Gastrocnemius medialis (tissue), 4 donors: ENCODE data around the gene CLDN22. TPM values are rescaled to one million over a fixed set of nuclear protein-coding genes. Genes with fewer than 3 reads are reported as not detected.

Experiments
- ATAC-seq, 2 donors: fragments of 150-250 bp; one replicate each; pipeline ENCODE4 v1.9.1; 2016
- DNase-seq, 2 donors: peaks; one replicate each; pipeline ENCODE4 v3.0.0-alpha.2; 2019
- H3K27ac ChIP-seq, 4 donors: fragments of 200-600 bp; sonication (generic); 1 replicate in 1 of 4; 2 replicates in 3 of 4; pipeline ENCODE4 v1.5.1; 2016 to 2018; ENCODE audit warnings: mild to moderate bottlenecking in 2 of 4, moderate library complexity in 1 of 4
- H3K27me3 ChIP-seq, 3 donors: fragments of 200-600 bp; sonication (generic) in 2 of 3; 1 replicate in 1 of 3; 2 replicates in 2 of 3; pipeline versions ENCODE4 v1.5.1 to v1.6.0; 2016 to 2019; ENCODE audit warnings: mild to moderate bottlenecking in 1 of 3, moderate library complexity in 1 of 3
- H3K36me3 ChIP-seq, 2 donors: fragments of 200-600 bp; sonication (generic) in 1 of 2; one replicate each; pipeline ENCODE4 v1.5.1; 2017 to 2018
- H3K4me1 ChIP-seq, 2 donors: fragments of 200-600 bp; sonication (generic) in 1 of 2; one replicate each; pipeline ENCODE4 v1.5.1; 2016 to 2017; ENCODE audit warnings: mild to moderate bottlenecking in 2 of 2
- H3K4me3 ChIP-seq, 4 donors: fragments of 200-600 bp; sonication (generic) in 3 of 4; 1 replicate in 1 of 4; 2 replicates in 3 of 4; pipeline ENCODE4 v1.5.1; 2016 to 2019; ENCODE audit warnings: mild to moderate bottlenecking in 2 of 4
- H3K9me3 ChIP-seq, 3 donors: fragments of 200-600 bp; sonication (generic) in 2 of 3; 1 replicate in 1 of 3; 2 replicates in 2 of 3; pipeline ENCODE4 v1.5.1; 2016 to 2019
- POLR2A ChIP-seq, 2 donors: fragments of 450-650 bp; IDR thresholded peaks; one replicate each; pipeline ENCODE4 v1.6.1; 2017; ENCODE audit warnings: antibody characterized with exemption in 2 of 2, mild to moderate bottlenecking in 2 of 2, moderate library complexity in 2 of 2
- in situ Hi-C, 4 donors: fragments of 200-750 bp; cut with MboI; loops; one replicate each; pipeline versions ENCODE4 v1.15.0 to v1.8.0; 2017; ENCODE audit warnings: low sequenced_read_pairs in 4 of 4
- intact Hi-C: fragments of 100-400 bp; cut with DNase I; formaldehyde crosslinking; loops from one replicate; pipeline ENCODE4 v1.15.1; 2023; ENCODE audit warnings: low total_unique reads
- total RNA-seq, 4 donors: library from RNA; depleted of rRNA; stranded (reverse); fragments of >200 nt; gene quantifications; one replicate each; pipeline versions ENCODE4 v1.1.0 to v1.2.3, GENCODE V29; 2016
- TF ChIP-seq, protein P1 (sequence below), 5 experiments: fragments of 450-650 bp in 3 of 5; fragments of 200-600 bp in 2 of 5; sonication (generic) in 2 of 5; IDR thresholded peaks in 4 of 5; conservative IDR thresholded peaks in 1 of 5; 1 replicate in 4 of 5; 2 replicates in 1 of 5; pipeline ENCODE4 v1.5.1; 2016 to 2019; ENCODE audit warnings: antibody characterized with exemption in 5 of 5, mild to moderate bottlenecking in 3 of 5, moderate library complexity in 3 of 5

Gene CLDN22
- total RNA-seq, 4 donors from 2014 or later, result not detected

DNA sequence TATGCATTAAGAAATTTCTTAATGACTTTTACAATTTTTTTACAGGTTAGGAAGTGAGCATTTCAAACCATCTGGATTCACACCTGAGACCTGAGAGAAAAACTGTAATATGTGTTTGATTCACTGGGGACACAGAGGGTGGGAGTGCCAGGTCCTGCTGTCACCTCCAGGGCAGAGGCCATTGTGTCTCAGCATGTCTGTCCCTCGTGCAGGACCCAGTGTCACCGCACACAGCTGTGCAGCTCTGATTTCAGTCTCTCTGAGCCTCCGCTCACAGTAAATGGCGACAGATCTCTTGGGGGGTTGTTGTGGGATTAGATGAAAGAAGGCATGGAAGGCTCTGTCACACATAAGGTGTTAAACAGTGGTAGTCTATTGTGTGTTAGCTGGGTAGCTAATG, 25.2 kb upstream of the CLDN22 start:
- Histone ChIP-seq H3K27me3 (peaks cover 0 to 8% (median 3%) of the 10 kb centered on the region in 3 donors), H3K36me3 (no peaks in the 10 kb centered on the region), H3K27ac (no peak overlapping the region), H3K9me3 (no peaks in the 10 kb centered on the region), H3K4me1 (no peaks in the 10 kb centered on the region), H3K4me3 (no peak overlapping the region)
- no peak for TF ChIP-seq POLR2A (IDR thresholded peaks at IDR 0.05)
- TF ChIP-seq, protein P1, sequence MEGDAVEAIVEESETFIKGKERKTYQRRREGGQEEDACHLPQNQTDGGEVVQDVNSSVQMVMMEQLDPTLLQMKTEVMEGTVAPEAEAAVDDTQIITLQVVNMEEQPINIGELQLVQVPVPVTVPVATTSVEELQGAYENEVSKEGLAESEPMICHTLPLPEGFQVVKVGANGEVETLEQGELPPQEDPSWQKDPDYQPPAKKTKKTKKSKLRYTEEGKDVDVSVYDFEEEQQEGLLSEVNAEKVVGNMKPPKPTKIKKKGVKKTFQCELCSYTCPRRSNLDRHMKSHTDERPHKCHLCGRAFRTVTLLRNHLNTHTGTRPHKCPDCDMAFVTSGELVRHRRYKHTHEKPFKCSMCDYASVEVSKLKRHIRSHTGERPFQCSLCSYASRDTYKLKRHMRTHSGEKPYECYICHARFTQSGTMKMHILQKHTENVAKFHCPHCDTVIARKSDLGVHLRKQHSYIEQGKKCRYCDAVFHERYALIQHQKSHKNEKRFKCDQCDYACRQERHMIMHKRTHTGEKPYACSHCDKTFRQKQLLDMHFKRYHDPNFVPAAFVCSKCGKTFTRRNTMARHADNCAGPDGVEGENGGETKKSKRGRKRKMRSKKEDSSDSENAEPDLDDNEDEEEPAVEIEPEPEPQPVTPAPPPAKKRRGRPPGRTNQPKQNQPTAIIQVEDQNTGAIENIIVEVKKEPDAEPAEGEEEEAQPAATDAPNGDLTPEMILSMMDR (IDR thresholded peaks at IDR 0.05 in 4 of 5, conservative IDR thresholded peaks at IDR 0.05 in 1 of 5), result no peak
- in situ Hi-C loops, result no loop called here
- intact Hi-C loops, result no loop called here
- DNase-seq, result no peak
- no peak for ATAC-seq

DNA sequence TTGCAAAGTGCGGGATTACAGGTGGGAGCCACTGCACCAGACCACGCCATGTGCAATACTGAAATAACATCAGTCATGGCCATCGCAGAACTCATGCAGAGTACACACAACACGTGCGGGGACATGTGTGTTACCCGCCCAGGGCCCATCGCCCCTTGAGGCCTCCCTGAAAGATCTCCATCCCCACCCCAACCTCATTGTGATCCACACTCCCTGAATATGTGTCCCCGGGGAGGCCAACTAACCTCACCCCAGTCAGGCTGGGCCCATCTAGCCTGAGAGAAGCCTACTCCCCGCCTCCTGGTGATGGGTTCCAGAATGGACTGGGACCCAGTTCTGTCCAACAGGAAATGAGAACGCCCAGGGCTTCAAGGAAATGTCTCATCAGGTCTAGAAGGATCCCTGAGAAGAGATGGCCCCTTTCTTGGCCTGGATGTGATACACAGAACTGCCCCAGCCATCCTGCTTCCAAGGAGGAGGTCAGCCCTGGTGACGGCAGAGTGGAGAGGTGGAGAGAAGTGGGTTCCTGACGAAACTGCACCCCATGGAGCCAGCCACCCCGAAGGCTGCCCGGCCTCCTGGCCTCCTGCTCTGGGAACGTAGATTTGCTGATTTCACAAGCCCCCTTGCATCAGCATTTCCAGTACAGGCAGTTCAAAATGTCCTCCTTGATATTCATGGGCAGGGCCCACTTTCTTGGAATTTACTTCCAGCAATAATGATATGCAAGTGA, 24.6 kb upstream of the CLDN22 start:
- in situ Hi-C loops, result no loop called here

DNA sequence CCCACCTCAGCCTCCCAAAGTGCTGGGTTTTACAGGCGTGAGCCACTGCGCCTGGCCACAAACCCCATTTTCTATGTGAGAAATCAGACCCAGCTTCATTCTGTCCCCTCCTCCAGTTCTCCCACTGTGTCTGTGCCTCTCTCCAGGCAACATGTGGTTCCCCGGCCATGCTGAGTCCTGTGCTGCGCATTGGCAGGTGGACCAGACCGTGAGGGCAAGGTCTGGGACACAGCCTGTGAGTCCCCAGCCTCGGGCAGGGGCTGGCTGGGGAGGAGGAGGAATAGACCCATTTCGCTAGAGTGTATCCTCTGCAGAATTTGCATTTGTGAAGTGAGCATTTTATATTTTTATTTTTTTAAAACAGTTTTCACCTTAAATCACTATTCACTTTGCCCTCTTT, 23.7 kb upstream of the CLDN22 start:
- no peak for TF ChIP-seq POLR2A (IDR thresholded peaks at IDR 0.05)
- TF ChIP-seq, protein P1 (IDR thresholded peaks at IDR 0.05 in 4 of 5, conservative IDR thresholded peaks at IDR 0.05 in 1 of 5), result no peak
- Histone ChIP-seq H3K4me3 (no peak overlapping the region), H3K36me3 (no peaks in the 10 kb centered on the region), H3K27ac (no peak overlapping the region), H3K9me3 (no peaks in the 10 kb centered on the region), H3K27me3 (peaks cover 0 to 8% (median 3%) of the 10 kb centered on the region in 3 donors), H3K4me1 (no peaks in the 10 kb centered on the region)
- ATAC-seq (no peak), DNase-seq (no peak)
- intact Hi-C loops, result no loop called here
- in situ Hi-C loops, result no loop called here

More for the DNA sequence above, 24.6 kb upstream of the CLDN22 start:
- no peak for DNase-seq
- TF ChIP-seq POLR2A (IDR thresholded peaks at IDR 0.05), result no peak
- TF ChIP-seq, protein P1 (IDR thresholded peaks at IDR 0.05 in 4 of 5, conservative IDR thresholded peaks at IDR 0.05 in 1 of 5), result no peak
- Histone ChIP-seq H3K27ac (no peak overlapping the region), H3K9me3 (no peaks in the 10 kb centered on the region), H3K4me3 (no peak overlapping the region), H3K4me1 (no peaks in the 10 kb centered on the region), H3K36me3 (no peaks in the 10 kb centered on the region), H3K27me3 (peaks cover 0 to 8% (median 3%) of the 10 kb centered on the region in 3 donors)
- intact Hi-C loops, result no loop called here
- no peak for ATAC-seq

DNA sequence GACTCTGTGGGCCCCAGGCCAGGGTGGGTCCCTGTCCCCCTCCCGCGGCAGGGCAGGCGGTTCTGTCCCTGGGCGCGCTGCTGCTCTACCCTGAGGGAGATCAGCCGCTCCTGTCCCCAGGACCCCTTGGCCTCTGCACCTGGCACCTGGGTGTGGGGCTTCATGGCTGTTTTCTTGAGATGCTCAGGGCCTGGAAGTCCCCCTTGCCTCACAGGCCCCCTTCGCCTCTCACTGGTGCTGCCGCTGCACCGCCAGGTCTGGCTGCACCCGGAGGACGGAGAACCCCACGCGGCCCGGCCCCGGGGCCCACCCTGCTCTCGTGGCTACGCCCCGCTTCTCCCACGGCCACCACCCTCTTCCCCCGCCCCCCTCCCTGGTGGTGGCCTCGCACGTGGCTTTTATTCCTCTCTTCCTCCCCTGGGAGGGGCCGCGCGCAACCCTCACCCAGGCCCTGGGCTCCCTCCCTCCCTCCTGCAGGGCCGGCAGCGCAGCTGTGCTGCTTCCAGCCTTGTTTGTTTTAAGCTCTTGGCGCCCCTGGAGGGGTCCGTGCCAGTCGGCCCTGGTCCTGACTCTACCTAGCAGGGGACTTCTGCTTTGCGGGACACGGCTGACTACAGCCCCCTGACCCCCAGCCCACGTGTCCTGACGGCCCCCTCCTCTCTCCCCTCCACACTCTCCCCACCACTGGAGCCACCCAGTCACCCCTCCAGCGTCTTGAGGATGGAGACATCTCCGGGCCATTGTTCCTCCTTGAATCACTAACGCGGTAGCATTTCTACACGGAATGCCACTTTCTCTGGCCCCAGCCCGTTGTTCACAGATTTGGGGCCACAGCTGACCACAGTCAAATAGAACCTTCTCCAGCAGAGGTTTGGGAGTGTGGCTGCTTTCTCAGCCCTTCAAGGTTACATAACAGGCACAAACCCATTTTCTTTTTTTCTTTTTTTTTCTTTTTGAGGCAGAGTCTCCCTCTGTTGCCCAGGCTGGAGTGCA, 22.8 kb upstream of the CLDN22 start:
- DNase-seq (no peak), ATAC-seq (no peak)
- Histone ChIP-seq H3K27ac (no peak overlapping the region), H3K4me3 (no peak overlapping the region), H3K4me1 (no peaks in the 10 kb centered on the region), H3K27me3 (peaks cover 0 to 8% (median 3%) of the 10 kb centered on the region in 3 donors), H3K36me3 (no peaks in the 10 kb centered on the region), H3K9me3 (no peaks in the 10 kb centered on the region)
- in situ Hi-C loops (no loop called here), intact Hi-C loops (no loop called here)
- TF ChIP-seq, protein P1 (IDR thresholded peaks at IDR 0.05 in 4 of 5, conservative IDR thresholded peaks at IDR 0.05 in 1 of 5), result no peak
- TF ChIP-seq POLR2A (IDR thresholded peaks at IDR 0.05), result no peak
